ENCODE measurements around the gene SNX6. TPM values are rescaled to one million over a fixed set of nuclear protein-coding genes. Genes with fewer than 3 reads are reported as not detected.

SNX6 gene
- total and polyA plus RNA-seq, 9 of the 15 experiments (the other 6 are each of a cell fraction or from before 2014, with no cell fraction given), result 34.6 to 111 (median 57.5) TPM

DNA sequence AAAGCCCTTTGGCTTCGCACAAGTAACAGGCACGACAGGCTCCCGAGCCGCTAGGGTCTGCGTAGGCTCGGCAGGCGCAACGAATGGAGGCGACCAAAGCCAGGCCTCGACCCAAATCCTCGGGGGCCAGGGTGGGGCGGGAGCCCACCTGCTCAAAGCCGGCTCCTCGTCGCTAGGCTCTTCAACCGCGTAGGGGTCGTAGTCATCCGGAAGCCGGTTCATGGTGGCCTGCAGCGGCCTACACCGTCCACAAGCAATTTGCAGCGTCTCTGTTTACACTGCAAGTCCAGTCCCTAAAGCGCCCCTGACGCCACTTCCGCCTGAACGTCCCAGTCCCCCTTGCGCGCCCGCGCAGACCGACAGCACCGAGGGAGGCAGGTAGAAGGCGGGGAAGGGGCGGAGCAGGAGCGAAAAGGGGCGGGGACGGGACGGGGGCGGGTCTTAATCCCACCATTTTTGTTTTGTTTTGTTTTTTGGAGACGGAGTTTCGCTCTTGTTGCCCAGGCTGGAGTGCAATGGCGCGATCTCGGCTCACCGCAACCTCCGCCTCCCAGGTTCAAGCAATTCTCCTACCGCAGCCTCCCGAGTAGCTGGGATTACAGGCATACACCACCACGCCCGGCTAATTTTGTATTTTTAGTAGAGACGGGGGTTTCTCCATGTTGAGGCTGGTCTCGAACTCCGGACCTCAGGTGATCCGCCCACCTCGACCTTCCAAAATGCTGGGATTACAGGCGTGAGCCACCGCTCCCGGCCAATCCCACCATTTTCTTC, 90.4 kb downstream of the SNX6 start, which contains the start of gene EAPP (continued):
- TF ChIP-seq HNRNPK (IDR thresholded peaks at IDR 0.05; ENCODE audit: low read depth, low read length, poor library complexity, severe bottlenecking) (no peak), ZNF583 (CRISPR knock-in tag; IDR thresholded peaks at IDR 0.05) (no peak), RNF2 (IDR thresholded peaks at IDR 0.05) (0 out of 2 replicates have a peak, but pooled peaks have one; percentile 19), ZNF785 (CRISPR knock-in tag; IDR thresholded peaks at IDR 0.05) (no peak), PML (IDR thresholded peaks at IDR 0.05; ENCODE audit: low read length) (peak; percentile 62; the same call in 1 of the 2 replicates), ZNF197 (CRISPR knock-in tag; IDR thresholded peaks at IDR 0.05; ENCODE audit: low read depth) (no peak), ZBTB7A (IDR thresholded peaks at IDR 0.05; ENCODE audit: borderline replicate concordance, control insufficient read depth, low read depth, low read length) (peak; percentile 68; the same call in 1 of the 2 replicates), HDAC1 (IDR thresholded peaks at IDR 0.05) (peak in 1 of 2 experiments; percentile 78; a peak in 2 of 4 replicates), GTF2A2 (tag; IDR thresholded peaks at IDR 0.05) (no peak), ZNF23 (CRISPR knock-in tag; IDR thresholded peaks at IDR 0.05) (no peak), GTF3C2 (IDR thresholded peaks at IDR 0.05; ENCODE audit: borderline replicate concordance, extremely low read depth, insufficient read length) (no peak), NR3C1 (CRISPR knock-in tag; IDR thresholded peaks at IDR 0.05) (no peak), ZNF699 (CRISPR knock-in tag; IDR thresholded peaks at IDR 0.05; ENCODE audit: insufficient replicate concordance) (no peak)
- TF ChIP-seq, protein P1, sequence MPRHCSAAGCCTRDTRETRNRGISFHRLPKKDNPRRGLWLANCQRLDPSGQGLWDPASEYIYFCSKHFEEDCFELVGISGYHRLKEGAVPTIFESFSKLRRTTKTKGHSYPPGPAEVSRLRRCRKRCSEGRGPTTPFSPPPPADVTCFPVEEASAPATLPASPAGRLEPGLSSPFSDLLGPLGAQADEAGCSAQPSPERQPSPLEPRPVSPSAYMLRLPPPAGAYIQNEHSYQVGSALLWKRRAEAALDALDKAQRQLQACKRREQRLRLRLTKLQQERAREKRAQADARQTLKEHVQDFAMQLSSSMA (CRISPR knock-in tag; IDR thresholded peaks at IDR 0.05), result no peak
- TF ChIP-seq, protein P2, sequence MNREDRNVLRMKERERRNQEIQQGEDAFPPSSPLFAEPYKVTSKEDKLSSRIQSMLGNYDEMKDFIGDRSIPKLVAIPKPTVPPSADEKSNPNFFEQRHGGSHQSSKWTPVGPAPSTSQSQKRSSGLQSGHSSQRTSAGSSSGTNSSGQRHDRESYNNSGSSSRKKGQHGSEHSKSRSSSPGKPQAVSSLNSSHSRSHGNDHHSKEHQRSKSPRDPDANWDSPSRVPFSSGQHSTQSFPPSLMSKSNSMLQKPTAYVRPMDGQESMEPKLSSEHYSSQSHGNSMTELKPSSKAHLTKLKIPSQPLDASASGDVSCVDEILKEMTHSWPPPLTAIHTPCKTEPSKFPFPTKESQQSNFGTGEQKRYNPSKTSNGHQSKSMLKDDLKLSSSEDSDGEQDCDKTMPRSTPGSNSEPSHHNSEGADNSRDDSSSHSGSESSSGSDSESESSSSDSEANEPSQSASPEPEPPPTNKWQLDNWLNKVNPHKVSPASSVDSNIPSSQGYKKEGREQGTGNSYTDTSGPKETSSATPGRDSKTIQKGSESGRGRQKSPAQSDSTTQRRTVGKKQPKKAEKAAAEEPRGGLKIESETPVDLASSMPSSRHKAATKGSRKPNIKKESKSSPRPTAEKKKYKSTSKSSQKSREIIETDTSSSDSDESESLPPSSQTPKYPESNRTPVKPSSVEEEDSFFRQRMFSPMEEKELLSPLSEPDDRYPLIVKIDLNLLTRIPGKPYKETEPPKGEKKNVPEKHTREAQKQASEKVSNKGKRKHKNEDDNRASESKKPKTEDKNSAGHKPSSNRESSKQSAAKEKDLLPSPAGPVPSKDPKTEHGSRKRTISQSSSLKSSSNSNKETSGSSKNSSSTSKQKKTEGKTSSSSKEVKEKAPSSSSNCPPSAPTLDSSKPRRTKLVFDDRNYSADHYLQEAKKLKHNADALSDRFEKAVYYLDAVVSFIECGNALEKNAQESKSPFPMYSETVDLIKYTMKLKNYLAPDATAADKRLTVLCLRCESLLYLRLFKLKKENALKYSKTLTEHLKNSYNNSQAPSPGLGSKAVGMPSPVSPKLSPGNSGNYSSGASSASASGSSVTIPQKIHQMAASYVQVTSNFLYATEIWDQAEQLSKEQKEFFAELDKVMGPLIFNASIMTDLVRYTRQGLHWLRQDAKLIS (CRISPR knock-in tag; IDR thresholded peaks at IDR 0.05), result peak; percentile 73; the same call in 1 of the 2 replicates
- TF ChIP-seq, protein P3, sequence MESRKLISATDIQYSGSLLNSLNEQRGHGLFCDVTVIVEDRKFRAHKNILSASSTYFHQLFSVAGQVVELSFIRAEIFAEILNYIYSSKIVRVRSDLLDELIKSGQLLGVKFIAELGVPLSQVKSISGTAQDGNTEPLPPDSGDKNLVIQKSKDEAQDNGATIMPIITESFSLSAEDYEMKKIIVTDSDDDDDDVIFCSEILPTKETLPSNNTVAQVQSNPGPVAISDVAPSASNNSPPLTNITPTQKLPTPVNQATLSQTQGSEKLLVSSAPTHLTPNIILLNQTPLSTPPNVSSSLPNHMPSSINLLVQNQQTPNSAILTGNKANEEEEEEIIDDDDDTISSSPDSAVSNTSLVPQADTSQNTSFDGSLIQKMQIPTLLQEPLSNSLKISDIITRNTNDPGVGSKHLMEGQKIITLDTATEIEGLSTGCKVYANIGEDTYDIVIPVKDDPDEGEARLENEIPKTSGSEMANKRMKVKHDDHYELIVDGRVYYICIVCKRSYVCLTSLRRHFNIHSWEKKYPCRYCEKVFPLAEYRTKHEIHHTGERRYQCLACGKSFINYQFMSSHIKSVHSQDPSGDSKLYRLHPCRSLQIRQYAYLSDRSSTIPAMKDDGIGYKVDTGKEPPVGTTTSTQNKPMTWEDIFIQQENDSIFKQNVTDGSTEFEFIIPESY (CRISPR knock-in tag; IDR thresholded peaks at IDR 0.05), result no peak

Data from K562 (cell line).